GM12878 (cell line): ENCODE measurements around the gene TMEM11. TPM values are rescaled to one million over a fixed set of nuclear protein-coding genes. Genes with fewer than 3 reads are reported as not detected.

Experiments used
- CREB1 ChIP-seq: IDR thresholded peaks from 2 replicates; pipeline ENCODE4 v1.6.1; 2012; ENCODE audit warnings: low read depth, mild to moderate bottlenecking, inconsistent platforms
- IRF4 ChIP-seq: IDR thresholded peaks from 2 replicates; pipeline ENCODE4 v1.6.1; 2011; ENCODE audit warnings: low read depth, low read length
- MEF2B ChIP-seq: fragments of 450-650 bp; IDR thresholded peaks from 2 replicates; pipeline ENCODE4 v1.6.1; 2018; ENCODE audit warnings: mild to moderate bottlenecking, moderate library complexity; ENCODE audit not compliant: partially characterized antibody, poor library complexity, severe bottlenecking
- POLR2AphosphoS2 ChIP-seq: IDR thresholded peaks from 2 replicates; pipeline ENCODE4 v1.6.1; 2011; ENCODE audit warnings: low read depth, mild to moderate bottlenecking, low read length, improper control_type of control experiment, moderate library complexity
- POLR2AphosphoS5 ChIP-seq: IDR thresholded peaks from 2 replicates; pipeline ENCODE4 v1.6.1; 2011; ENCODE audit warnings: mild to moderate bottlenecking, low read length, inconsistent platforms
- RCOR1 ChIP-seq: conservative IDR thresholded peaks from 2 replicates; pipeline ENCODE4 v1.6.1; 2012; ENCODE audit warnings: low read depth, low read length, improper control_type of control experiment
- SRF ChIP-seq, 2 experiments: IDR thresholded peaks; 2 replicates each; pipeline ENCODE4 v1.6.1; 2011; ENCODE audit warnings: low read depth in 2 of 2, low read length in 2 of 2, mild to moderate bottlenecking in 1 of 2, moderate library complexity in 1 of 2
- STAT1 ChIP-seq: fragments of 450-650 bp; conservative IDR thresholded peaks from 2 replicates; pipeline ENCODE4 v1.6.1; 2014; ENCODE audit warnings: antibody characterized with exemption, mild to moderate bottlenecking
- YY1 ChIP-seq: IDR thresholded peaks from 2 replicates; pipeline ENCODE4 v1.6.1; 2011; ENCODE audit warnings: low read depth, mild to moderate bottlenecking, low read length
- ZZZ3 ChIP-seq: IDR thresholded peaks from 2 replicates; pipeline ENCODE4 v1.6.1; 2011; ENCODE audit warnings: low read depth; ENCODE audit not compliant: control insufficient read depth, insufficient read length
- polyA plus RNA-seq, 11 experiments: library from polyadenylated mRNA; depleted of rRNA in 4 of 11; unstranded in 6 of 11; stranded (reverse) in 5 of 11; fragments of >200 nt; fragmentation: Nextera tagmentation in 4 of 11; fragmentation: Illumina TruSeq in 1 of 11; extraction: Ambion mirVana in 4 of 11; extraction: Trizol in 1 of 11; gene quantifications; 1 replicate in 1 of 11; 2 replicates in 10 of 11; pipeline versions ENCODE4 v1.2.1 to v1.2.3, GENCODE V29; 2011 to 2016; ENCODE audit warnings: inconsistent platforms in 2 of 11, missing spikeins in 2 of 11, low read depth in 1 of 11
- total RNA-seq, 4 experiments: library from RNA; depleted of rRNA in 3 of 4; stranded (reverse); fragments of >200 nt in 3 of 4; fragmentation: Illumina TruSeq in 1 of 4; extraction: Trizol in 1 of 4; gene quantifications; 2 replicates each; pipeline versions ENCODE4 v1.2.1 to v1.2.3, GENCODE V29; 2013 to 2021
- TF ChIP-seq, protein P1 (sequence below), 3 experiments: IDR thresholded peaks in 2 of 3; conservative IDR thresholded peaks in 1 of 3; 2 replicates each; pipeline ENCODE4 v1.5.1; 2011; ENCODE audit warnings: low read depth in 3 of 3, low read length in 3 of 3, mild to moderate bottlenecking in 3 of 3, control low read depth in 2 of 3, moderate library complexity in 2 of 3, inconsistent platforms in 1 of 3, mixed read lengths in 1 of 3; ENCODE audit not compliant: control insufficient read depth in 2 of 3, insufficient read depth in 1 of 3; ENCODE audit errors: extremely low read depth in 1 of 3
- TF ChIP-seq, protein P2 (sequence below): fragments of 450-650 bp; IDR thresholded peaks from 2 replicates; pipeline ENCODE4 v1.6.1; 2016; ENCODE audit warnings: mild to moderate bottlenecking, moderate library complexity, borderline replicate concordance
- TF ChIP-seq, protein P3 (sequence below): fragments of 450-650 bp; IDR thresholded peaks from 2 replicates; pipeline ENCODE4 v1.6.1; 2017; ENCODE audit warnings: borderline replicate concordance
- TF ChIP-seq, protein P4 (sequence below): fragments of 450-650 bp; IDR thresholded peaks from 2 replicates; pipeline ENCODE4 v1.6.1; 2017; ENCODE audit warnings: low read depth, mild to moderate bottlenecking, moderate library complexity
- TF ChIP-seq, protein P5 (sequence below): fragments of 450-650 bp; formaldehyde crosslinking; IDR thresholded peaks from 2 replicates; pipeline ENCODE4 v1.4.0; 2020; ENCODE audit warnings: mild to moderate bottlenecking, moderate library complexity

TMEM11 gene
- total and polyA plus RNA-seq, 10 of the 15 experiments (the other 5 are each of a cell fraction or from before 2014, with no cell fraction given): 14.4 to 63.4 (median 27.2) TPM

DNA sequence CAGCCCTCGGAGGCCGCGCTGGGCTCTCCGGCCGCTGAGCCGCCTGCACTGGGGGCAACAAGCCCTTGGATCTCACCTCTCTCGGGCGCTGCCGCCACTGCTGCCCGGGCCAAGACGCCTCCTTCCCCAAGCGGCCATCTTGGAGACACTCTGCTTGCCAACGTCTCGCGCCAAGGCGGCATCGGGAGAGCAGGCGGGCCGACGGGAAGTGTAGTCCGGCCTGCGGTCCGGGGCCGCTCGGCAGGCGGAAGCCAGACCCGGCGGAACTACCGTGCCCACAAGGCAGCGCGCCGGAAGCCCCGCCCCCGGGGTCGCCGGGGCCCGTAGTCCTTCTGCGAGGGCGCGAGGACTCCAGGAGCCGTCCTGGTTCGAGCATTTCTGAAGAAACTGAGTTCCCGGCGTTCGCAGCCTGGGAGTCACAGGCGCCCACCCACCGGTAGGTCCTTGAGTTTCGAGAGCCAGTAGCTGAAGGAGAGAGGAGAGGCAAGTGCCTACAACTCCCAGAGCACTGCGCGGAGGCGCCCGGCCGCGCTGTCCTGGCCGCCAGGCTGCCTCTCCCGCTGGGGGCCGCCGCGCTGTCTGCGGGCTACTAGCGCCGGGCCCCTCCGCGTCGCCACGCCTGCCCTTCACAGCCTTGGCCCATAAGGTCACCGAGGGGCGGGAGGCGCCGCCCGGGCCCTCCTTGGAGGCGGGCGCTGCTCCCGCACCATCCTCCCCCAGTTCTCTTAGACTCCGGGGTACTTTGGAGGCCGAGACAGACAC is at the start of gene TMEM11 (continued):
- TF ChIP-seq CREB1 (peak; percentile 84), ZZZ3 (no peak), IRF4 (no peak), POLR2AphosphoS5 (peak; percentile 71; the same call in 1 of the 2 replicates), MEF2B (no peak), RCOR1 (peak; percentile 59; the same call in 1 of the 2 replicates), YY1 (peak; percentile 97), SRF (IDR thresholded peaks at IDR 0.05; ENCODE audit: low read depth in 2 of 2, low read length in 2 of 2) (0 out of 4 replicates have a peak, but pooled peaks of 1 of the 2 experiments have one; percentile 11), STAT1 (0 out of 2 replicates have a peak, but pooled peaks have one; percentile 75), POLR2AphosphoS2 (0 out of 2 replicates have a peak, but pooled peaks have one; percentile 47)
- TF ChIP-seq, protein P1, sequence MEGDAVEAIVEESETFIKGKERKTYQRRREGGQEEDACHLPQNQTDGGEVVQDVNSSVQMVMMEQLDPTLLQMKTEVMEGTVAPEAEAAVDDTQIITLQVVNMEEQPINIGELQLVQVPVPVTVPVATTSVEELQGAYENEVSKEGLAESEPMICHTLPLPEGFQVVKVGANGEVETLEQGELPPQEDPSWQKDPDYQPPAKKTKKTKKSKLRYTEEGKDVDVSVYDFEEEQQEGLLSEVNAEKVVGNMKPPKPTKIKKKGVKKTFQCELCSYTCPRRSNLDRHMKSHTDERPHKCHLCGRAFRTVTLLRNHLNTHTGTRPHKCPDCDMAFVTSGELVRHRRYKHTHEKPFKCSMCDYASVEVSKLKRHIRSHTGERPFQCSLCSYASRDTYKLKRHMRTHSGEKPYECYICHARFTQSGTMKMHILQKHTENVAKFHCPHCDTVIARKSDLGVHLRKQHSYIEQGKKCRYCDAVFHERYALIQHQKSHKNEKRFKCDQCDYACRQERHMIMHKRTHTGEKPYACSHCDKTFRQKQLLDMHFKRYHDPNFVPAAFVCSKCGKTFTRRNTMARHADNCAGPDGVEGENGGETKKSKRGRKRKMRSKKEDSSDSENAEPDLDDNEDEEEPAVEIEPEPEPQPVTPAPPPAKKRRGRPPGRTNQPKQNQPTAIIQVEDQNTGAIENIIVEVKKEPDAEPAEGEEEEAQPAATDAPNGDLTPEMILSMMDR (IDR thresholded peaks at IDR 0.05 in 2 of 3, conservative IDR thresholded peaks at IDR 0.05 in 1 of 3; ENCODE audit: control insufficient read depth in 2 of 3, extremely low read depth in 1 of 3, insufficient read depth in 1 of 3, low read depth in 3 of 3, low read length in 3 of 3): no peak
- TF ChIP-seq, protein P2, sequence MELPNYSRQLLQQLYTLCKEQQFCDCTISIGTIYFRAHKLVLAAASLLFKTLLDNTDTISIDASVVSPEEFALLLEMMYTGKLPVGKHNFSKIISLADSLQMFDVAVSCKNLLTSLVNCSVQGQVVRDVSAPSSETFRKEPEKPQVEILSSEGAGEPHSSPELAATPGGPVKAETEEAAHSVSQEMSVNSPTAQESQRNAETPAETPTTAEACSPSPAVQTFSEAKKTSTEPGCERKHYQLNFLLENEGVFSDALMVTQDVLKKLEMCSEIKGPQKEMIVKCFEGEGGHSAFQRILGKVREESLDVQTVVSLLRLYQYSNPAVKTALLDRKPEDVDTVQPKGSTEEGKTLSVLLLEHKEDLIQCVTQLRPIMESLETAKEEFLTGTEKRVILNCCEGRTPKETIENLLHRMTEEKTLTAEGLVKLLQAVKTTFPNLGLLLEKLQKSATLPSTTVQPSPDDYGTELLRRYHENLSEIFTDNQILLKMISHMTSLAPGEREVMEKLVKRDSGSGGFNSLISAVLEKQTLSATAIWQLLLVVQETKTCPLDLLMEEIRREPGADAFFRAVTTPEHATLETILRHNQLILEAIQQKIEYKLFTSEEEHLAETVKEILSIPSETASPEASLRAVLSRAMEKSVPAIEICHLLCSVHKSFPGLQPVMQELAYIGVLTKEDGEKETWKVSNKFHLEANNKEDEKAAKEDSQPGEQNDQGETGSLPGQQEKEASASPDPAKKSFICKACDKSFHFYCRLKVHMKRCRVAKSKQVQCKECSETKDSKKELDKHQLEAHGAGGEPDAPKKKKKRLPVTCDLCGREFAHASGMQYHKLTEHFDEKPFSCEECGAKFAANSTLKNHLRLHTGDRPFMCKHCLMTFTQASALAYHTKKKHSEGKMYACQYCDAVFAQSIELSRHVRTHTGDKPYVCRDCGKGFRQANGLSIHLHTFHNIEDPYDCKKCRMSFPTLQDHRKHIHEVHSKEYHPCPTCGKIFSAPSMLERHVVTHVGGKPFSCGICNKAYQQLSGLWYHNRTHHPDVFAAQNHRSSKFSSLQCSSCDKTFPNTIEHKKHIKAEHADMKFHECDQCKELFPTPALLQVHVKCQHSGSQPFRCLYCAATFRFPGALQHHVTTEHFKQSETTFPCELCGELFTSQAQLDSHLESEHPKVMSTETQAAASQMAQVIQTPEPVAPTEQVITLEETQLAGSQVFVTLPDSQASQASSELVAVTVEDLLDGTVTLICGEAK: peak; percentile 85; the same call in 1 of the 2 replicates
- TF ChIP-seq, protein P3, sequence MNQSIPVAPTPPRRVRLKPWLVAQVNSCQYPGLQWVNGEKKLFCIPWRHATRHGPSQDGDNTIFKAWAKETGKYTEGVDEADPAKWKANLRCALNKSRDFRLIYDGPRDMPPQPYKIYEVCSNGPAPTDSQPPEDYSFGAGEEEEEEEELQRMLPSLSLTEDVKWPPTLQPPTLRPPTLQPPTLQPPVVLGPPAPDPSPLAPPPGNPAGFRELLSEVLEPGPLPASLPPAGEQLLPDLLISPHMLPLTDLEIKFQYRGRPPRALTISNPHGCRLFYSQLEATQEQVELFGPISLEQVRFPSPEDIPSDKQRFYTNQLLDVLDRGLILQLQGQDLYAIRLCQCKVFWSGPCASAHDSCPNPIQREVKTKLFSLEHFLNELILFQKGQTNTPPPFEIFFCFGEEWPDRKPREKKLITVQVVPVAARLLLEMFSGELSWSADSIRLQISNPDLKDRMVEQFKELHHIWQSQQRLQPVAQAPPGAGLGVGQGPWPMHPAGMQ: peak; percentile 40; the same call in 1 of the 2 replicates
- TF ChIP-seq, protein P4, sequence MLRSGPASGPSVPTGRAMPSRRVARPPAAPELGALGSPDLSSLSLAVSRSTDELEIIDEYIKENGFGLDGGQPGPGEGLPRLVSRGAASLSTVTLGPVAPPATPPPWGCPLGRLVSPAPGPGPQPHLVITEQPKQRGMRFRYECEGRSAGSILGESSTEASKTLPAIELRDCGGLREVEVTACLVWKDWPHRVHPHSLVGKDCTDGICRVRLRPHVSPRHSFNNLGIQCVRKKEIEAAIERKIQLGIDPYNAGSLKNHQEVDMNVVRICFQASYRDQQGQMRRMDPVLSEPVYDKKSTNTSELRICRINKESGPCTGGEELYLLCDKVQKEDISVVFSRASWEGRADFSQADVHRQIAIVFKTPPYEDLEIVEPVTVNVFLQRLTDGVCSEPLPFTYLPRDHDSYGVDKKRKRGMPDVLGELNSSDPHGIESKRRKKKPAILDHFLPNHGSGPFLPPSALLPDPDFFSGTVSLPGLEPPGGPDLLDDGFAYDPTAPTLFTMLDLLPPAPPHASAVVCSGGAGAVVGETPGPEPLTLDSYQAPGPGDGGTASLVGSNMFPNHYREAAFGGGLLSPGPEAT: peak; percentile 72; the same call in 1 of the 2 replicates
- TF ChIP-seq, protein P5, sequence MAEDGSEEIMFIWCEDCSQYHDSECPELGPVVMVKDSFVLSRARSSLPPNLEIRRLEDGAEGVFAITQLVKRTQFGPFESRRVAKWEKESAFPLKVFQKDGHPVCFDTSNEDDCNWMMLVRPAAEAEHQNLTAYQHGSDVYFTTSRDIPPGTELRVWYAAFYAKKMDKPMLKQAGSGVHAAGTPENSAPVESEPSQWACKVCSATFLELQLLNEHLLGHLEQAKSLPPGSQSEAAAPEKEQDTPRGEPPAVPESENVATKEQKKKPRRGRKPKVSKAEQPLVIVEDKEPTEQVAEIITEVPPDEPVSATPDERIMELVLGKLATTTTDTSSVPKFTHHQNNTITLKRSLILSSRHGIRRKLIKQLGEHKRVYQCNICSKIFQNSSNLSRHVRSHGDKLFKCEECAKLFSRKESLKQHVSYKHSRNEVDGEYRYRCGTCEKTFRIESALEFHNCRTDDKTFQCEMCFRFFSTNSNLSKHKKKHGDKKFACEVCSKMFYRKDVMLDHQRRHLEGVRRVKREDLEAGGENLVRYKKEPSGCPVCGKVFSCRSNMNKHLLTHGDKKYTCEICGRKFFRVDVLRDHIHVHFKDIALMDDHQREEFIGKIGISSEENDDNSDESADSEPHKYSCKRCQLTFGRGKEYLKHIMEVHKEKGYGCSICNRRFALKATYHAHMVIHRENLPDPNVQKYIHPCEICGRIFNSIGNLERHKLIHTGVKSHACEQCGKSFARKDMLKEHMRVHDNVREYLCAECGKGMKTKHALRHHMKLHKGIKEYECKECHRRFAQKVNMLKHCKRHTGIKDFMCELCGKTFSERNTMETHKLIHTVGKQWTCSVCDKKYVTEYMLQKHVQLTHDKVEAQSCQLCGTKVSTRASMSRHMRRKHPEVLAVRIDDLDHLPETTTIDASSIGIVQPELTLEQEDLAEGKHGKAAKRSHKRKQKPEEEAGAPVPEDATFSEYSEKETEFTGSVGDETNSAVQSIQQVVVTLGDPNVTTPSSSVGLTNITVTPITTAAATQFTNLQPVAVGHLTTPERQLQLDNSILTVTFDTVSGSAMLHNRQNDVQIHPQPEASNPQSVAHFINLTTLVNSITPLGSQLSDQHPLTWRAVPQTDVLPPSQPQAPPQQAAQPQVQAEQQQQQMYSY: no peak
